Measurements from ENCODE around the gene DTD2. TPM values are rescaled to one million over a fixed set of nuclear protein-coding genes. Genes with fewer than 3 reads are reported as not detected.

Gene DTD2
- total RNA-seq, 1 donor = 64.1 TPM

GRCh38 chr14:31445703-31446102 lies 11.6 kb downstream of the DTD2 start:
- H3K9me3 ChIP-seq (ENCODE audit: low read depth, low read length) = no peaks in the 10 kb centered on the region
- TF ChIP-seq, protein P1, sequence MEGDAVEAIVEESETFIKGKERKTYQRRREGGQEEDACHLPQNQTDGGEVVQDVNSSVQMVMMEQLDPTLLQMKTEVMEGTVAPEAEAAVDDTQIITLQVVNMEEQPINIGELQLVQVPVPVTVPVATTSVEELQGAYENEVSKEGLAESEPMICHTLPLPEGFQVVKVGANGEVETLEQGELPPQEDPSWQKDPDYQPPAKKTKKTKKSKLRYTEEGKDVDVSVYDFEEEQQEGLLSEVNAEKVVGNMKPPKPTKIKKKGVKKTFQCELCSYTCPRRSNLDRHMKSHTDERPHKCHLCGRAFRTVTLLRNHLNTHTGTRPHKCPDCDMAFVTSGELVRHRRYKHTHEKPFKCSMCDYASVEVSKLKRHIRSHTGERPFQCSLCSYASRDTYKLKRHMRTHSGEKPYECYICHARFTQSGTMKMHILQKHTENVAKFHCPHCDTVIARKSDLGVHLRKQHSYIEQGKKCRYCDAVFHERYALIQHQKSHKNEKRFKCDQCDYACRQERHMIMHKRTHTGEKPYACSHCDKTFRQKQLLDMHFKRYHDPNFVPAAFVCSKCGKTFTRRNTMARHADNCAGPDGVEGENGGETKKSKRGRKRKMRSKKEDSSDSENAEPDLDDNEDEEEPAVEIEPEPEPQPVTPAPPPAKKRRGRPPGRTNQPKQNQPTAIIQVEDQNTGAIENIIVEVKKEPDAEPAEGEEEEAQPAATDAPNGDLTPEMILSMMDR (IDR thresholded peaks at IDR 0.05; ENCODE audit: extremely low read depth, low read depth, low read length) = no peak

DNA sequence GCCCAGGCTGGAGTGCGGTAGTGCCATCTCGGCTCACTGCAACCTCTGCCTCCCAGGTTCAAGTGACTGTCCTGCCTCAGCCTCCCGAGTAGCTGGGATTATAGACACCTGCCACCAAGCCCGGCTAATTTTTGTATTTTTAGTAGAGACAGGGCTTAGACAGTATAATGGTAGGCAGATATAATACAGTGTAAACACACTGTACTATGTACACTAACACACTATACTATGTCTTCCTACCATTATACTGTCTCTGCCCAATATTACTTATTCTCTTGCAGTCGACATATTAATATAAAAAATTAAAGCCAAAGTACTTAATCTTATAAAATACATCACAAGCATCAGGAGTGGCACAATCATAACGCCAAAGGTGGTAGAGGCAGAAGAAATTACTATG lies 15.0 kb downstream of the DTD2 start:
- peaks cover 13% of the 10 kb centered on the region for H3K4me1 ChIP-seq (ENCODE audit: insufficient read depth, low read length)
- no peaks in the 10 kb centered on the region for H3K79me2 ChIP-seq (ENCODE audit: insufficient read depth, low read length)
- H3K27ac ChIP-seq (ENCODE audit: low read depth, low read length) = peak overlapping the region; percentile 66
- H3K36me3 ChIP-seq (ENCODE audit: insufficient read depth, low read length) = peaks cover 6% of the 10 kb centered on the region
- H3K27me3 ChIP-seq (ENCODE audit: insufficient read depth, low read length) = no peaks in the 10 kb centered on the region
- no peaks in the 10 kb centered on the region for H4K20me1 ChIP-seq (ENCODE audit: insufficient read depth, low read length)
- H3K9me3 ChIP-seq (ENCODE audit: low read depth, low read length) = no peaks in the 10 kb centered on the region
- no peak overlapping the region for H2AFZ ChIP-seq (ENCODE audit: low read length)
- H3K4me2 ChIP-seq (ENCODE audit: insufficient read depth, low read length) = no peak overlapping the region
- TF ChIP-seq, protein P1 (IDR thresholded peaks at IDR 0.05; ENCODE audit: extremely low read depth, low read depth, low read length) = no peak
- no peak for DNase-seq (ENCODE audit: insufficient read length, low spot score, missing footprints)
- H3K4me3 ChIP-seq (ENCODE audit: insufficient read depth, low read length) = no peak overlapping the region

More at GRCh38 chr14:31445703-31446102, 11.6 kb downstream of the DTD2 start:
- no peaks in the 10 kb centered on the region for H4K20me1 ChIP-seq (ENCODE audit: insufficient read depth, low read length)
- DNase-seq (ENCODE audit: insufficient read length, low spot score, missing footprints) = no peak
- H3K27ac ChIP-seq (ENCODE audit: low read depth, low read length) = no peak overlapping the region
- no peaks in the 10 kb centered on the region for H3K79me2 ChIP-seq (ENCODE audit: insufficient read depth, low read length)
- H3K4me1 ChIP-seq (ENCODE audit: insufficient read depth, low read length) = peaks cover 13% of the 10 kb centered on the region
- no peak overlapping the region for H3K4me2 ChIP-seq (ENCODE audit: insufficient read depth, low read length)
- no peaks in the 10 kb centered on the region for H3K27me3 ChIP-seq (ENCODE audit: insufficient read depth, low read length)
- no peak overlapping the region for H3K4me3 ChIP-seq (ENCODE audit: insufficient read depth, low read length)
- peaks cover 9% of the 10 kb centered on the region for H3K36me3 ChIP-seq (ENCODE audit: insufficient read depth, low read length)
- H2AFZ ChIP-seq (ENCODE audit: low read length) = no peak overlapping the region

- peaks cover 6% of the 10 kb centered on the region for H3K36me3 ChIP-seq (ENCODE audit: insufficient read depth, low read length)
- no peak overlapping the region for H3K4me3 ChIP-seq (ENCODE audit: insufficient read depth, low read length)
- no peaks in the 10 kb centered on the region for H4K20me1 ChIP-seq (ENCODE audit: insufficient read depth, low read length)
- H3K27me3 ChIP-seq (ENCODE audit: insufficient read depth, low read length) = no peaks in the 10 kb centered on the region
- H3K4me2 ChIP-seq (ENCODE audit: insufficient read depth, low read length) = no peak overlapping the region
- TF ChIP-seq, protein P1 (IDR thresholded peaks at IDR 0.05; ENCODE audit: extremely low read depth, low read depth, low read length) = no peak
- peak overlapping the region; percentile 54 for H3K27ac ChIP-seq (ENCODE audit: low read depth, low read length)
- no peak overlapping the region for H2AFZ ChIP-seq (ENCODE audit: low read length)
- H3K79me2 ChIP-seq (ENCODE audit: insufficient read depth, low read length) = no peaks in the 10 kb centered on the region
- DNase-seq (ENCODE audit: insufficient read length, low spot score, missing footprints) = peak; percentile 76
- peaks cover 13% of the 10 kb centered on the region for H3K4me1 ChIP-seq (ENCODE audit: insufficient read depth, low read length)
- no peaks in the 10 kb centered on the region for H3K9me3 ChIP-seq (ENCODE audit: low read depth, low read length)
Observed at GRCh38 chr14:31441273-31442111, 15.8 kb downstream of the DTD2 start.

GRCh38 chr14:31440280-31440679 lies 17.0 kb downstream of the DTD2 start:
- Histone ChIP-seq H3K4me2 (ENCODE audit: insufficient read depth, low read length) (no peak overlapping the region), H3K36me3 (ENCODE audit: insufficient read depth, low read length) (peaks cover 6% of the 10 kb centered on the region), H3K27me3 (ENCODE audit: insufficient read depth, low read length) (no peaks in the 10 kb centered on the region), H3K79me2 (ENCODE audit: insufficient read depth, low read length) (no peaks in the 10 kb centered on the region), H4K20me1 (ENCODE audit: insufficient read depth, low read length) (no peaks in the 10 kb centered on the region), H3K27ac (ENCODE audit: low read depth, low read length) (no peak overlapping the region), H3K9me3 (ENCODE audit: low read depth, low read length) (no peaks in the 10 kb centered on the region), H3K4me3 (ENCODE audit: insufficient read depth, low read length) (no peak overlapping the region), H2AFZ (ENCODE audit: low read length) (no peak overlapping the region), H3K4me1 (ENCODE audit: insufficient read depth, low read length) (peaks cover 13% of the 10 kb centered on the region)
- no peak for DNase-seq (ENCODE audit: insufficient read length, low spot score, missing footprints)
- TF ChIP-seq, protein P1 (IDR thresholded peaks at IDR 0.05; ENCODE audit: extremely low read depth, low read depth, low read length) = no peak
